RPMI7951 (cell line): ENCODE data around the gene GPC6. TPM values are rescaled to one million over a fixed set of nuclear protein-coding genes. Genes with fewer than 3 reads are reported as not detected.

Experiments used
- DNase-seq: peaks from one replicate; pipeline ENCODE4 v3.0.0-alpha.2; 2012; ENCODE audit warnings: low read depth
- total RNA-seq: library from RNA; depleted of rRNA; stranded (reverse); fragments of >200 nt; shearing (Covaris generic); gene quantifications from 2 replicates; pipeline ENCODE4 v1.2.3, GENCODE V29; 2014

Gene GPC6
- total RNA-seq, 1 experiment from 2014 or later: under 0.01 TPM

DNA sequence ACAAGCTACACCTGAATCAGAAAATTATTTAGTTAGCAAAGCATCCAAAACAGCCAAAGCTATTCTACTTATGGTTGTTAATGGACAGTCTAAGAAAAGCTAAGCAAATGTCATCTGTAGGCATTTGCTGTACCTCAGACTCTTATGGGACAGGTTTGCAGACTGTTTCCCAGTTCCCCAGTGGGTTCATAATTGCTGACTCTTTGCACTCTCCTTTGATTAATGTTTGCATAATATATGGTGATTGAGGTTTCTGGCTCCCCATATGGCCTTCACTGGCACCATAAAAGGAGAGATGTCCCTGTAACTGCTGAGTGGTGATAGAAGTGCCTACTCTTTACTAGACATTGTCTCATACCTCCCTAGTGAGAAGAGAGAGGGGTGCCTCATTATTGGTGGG, 142.1 kb downstream of the GPC6 start:
- no peak for DNase-seq

DNA sequence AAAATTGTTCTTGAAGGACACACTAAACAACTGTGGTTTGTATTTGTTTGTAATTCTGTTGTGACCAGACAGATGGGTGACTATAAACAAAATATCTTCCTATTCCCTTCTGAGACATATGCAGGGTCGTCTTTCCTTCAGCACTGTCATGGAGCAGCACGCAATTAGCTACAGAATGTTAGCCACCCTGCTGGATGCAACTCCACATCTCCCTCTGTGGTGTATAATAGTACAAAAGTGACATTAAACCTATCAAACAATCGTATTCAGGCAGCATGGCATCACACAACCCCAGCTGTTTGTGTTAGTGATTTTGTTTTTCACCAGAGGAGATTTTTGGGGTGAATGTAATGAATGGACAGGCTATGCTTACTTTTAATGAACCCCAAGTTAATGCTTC, 146.2 kb downstream of the GPC6 start:
- no peak for DNase-seq

DNA sequence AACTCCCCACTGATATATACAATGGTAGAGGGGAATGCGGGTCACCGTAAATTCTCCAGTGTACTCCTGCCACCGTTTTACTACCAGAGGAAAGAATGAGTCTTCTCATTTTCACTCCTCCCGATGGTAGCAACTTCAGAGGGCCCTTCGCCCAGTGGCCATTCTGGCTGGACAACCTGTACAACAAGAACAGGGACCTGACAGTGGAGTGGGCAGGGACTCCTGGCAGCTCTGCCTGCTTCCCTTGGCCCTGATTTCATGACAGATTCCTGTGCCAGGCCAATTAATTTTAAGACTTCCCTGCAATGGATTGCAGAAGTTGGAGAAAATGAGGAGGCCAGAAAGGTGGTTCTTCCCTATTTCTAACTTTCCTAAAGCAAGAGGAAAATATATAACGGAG, 148.9 kb downstream of the GPC6 start:
- DNase-seq: no peak

DNA sequence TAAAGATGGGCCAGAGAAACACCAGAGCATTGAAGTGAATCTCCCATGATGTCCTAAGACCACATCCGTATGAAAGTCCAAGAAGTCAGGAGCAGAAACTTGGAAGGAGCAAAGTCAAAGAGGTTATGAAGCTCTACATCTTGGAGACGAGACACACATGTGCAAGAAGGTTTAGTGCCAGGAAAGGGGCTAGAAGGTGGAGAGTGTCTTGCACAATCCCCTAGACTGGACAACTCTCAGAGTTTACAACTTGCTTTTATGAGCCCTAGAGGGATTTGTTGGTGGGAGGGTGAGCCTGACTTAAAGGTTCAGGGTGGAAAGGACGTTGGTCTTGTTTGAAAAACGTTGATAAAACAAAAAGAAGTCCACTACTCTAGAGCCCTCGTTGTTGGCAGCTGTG, 150.6 kb downstream of the GPC6 start:
- DNase-seq: no peak

DNA sequence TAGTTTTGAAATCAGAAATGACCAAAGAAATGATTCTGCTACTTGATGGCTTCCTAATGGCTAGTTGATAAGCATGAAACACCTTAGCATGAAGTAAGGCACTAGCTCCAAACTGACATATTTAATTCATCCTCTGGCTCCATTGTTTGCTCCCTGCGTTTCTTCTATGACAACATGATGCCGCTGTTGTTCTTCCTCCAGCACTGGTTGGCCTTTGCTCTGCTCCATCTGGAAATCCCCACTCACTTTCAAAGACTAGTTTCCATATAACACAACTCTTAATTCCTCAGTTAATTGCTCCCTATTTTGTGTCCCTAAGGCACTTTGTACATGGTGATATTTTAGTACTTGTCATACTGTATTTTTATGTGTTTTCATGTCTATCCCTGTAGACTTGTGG, 151.6 kb downstream of the GPC6 start:
- DNase-seq: no peak

DNA sequence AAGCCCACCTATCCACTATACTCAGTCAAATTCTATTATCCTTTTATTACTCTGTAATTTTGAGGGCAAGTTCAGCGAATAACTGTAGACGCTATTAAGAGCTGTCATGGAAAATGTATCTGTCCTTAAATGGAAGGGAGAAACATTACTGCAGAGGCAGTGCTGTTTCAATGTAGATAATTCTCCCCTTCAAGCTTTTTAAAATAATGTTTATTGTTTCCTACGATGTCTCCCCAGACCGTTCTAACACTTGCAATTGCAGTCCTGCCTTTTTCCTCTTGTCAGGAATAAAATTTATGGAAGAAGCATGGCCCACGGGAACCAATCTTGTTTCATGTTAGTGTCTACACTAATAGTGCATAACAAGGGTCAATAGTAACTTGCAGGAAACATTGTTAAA, 159.5 kb downstream of the GPC6 start:
- no peak for DNase-seq

DNA sequence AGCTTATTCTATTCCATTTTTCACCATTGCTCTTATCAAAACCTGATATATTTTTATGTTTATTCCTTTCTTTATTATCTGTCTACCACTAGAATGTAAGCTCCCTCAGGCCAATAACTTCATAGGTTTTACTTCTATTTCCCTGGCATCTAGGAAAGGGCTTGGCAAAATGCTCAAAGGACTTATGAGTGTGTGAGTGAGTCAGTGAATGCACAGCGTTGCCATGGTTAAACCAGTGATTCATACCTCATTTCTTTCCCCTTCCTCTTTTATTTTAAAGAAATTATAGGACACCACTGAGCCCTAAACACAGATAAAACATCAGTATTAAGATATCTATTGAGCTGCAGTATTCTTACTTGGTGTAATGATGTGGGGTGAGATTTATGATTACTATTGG, 162.1 kb downstream of the GPC6 start:
- no peak for DNase-seq

DNA sequence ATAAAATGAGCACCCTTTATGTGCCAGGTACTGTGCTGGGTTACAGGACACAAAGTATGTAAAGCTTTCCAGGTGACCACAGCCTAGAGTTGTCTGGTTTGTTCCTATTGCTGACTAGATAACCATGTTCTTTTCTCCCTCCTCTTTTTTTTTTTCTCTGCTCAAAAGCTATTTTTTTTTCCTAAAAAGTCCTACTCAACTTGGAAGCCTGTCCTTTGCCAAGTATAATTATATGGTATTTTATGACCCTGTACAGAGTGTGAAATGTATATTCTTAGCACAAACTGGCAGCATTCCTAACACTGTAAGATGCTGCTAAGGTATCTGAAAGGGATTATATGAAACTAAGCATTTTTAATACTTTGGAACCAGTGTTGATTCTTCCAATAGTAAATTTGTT, 171.0 kb downstream of the GPC6 start:
- no peak for DNase-seq

DNA sequence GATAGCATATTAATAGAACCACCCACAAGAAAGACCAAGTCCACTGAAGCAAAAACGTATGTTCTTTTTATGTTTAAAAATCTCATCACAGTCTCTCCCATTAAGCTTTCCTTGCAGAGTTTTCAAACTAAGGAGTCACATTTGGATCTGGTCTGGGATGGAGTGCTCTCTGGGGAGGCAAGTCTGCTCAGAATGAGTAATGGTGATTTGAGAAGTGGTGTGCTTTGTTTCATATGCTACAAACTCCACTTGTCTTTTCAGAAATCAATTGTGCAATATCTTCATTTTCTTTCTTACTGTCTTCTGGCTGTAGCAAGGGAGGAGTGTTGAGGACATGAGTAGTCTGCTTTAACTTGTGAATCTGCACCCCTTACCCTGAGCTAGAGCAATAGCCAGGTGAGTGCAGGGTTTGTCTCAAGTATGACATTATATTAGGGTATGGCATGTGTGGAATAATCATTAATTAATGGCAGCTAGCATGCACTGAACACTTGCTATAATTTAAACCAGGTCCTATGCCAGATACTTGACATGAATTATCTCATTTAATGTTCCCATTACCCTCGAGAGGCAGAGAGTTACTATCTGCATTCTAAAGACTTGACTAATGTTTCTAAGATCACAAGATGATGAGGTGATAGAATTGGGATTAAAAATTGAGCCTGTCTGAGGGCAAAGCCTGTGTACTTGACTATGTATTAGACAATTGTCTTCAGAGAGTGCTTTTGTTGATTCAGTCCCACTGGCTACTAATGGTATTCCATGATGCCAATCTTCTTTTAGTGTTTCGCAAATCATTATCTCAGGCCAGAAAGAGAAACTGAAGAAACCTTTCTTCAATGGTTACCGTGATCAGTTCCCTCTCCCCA, 171.8 kb downstream of the GPC6 start:
- no peak for DNase-seq

DNA sequence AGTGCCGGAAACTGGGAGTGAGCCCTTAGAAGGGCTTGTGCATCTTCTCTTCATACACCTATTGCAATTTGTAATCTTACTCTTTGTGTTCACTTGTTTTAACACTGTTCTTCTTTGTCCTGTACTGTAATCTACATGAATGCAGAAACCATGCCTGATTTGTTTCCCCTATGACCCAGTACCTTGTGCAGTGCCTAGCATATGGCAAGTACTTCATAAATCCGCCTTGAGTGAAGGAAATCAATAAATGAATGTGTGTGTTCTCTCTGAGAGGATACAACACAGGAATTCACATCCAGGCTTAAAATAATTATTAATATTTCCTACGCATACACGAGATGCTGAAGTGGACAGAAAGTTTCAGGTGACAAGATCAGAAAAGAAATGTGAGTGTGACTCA, 172.6 kb downstream of the GPC6 start:
- DNase-seq: no peak

DNA sequence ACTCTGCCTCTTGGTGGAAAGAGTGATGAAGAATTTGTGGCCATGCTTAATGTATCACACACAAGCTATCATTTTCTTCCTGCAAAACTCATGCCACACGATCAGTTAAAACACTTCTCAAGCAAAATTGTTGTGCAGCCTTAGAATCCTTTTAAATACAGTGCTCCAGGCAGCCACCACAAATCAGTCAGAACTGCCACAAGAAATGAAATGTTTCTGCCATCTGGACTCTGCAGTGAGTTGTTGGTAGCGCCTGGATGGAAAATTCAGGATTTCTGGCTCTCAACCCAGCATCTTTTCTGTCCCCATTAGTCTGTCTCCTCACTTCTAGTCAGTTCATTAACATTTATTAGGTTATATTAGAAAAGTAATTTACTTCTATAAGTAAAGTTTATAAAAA, 179.5 kb downstream of the GPC6 start:
- DNase-seq: no peak

DNA sequence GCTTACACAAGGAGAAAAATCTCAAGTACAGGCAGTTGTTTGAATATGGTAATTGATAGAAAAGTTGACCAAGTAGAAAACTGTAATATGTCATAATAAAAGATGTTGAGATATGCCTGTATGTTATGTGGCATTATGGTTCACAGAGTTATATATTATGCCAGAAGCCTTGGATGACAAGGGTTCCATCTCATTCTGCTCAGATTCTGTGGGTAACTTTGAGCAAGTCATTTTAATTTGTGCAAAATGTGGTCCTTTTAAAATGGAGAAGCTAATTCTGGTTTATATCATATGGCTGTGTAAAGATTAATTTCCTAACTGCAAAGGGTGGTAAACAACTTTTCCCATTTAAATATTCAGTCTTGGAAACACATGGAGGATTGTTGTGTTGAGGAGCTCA, 180.9 kb downstream of the GPC6 start:
- DNase-seq: no peak

DNA sequence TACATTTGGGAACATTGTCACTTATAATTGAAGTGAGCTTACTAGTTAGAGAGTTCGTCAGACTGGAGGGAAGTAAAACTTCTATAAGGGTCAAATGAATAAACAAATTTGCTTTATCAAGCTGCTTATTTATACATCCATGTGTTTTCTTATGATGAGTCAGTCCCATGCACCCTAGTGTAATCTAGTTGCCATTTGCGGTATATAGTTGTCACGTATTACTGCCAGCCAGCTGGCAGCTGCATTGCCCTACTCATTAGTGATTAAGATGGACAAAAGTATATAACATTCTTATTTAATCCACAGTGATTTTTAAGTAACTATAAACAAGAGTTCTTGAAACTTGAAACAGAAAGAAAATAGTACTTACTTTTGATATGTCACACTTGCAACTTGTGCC, 182.4 kb downstream of the GPC6 start:
- DNase-seq: no peak

DNA sequence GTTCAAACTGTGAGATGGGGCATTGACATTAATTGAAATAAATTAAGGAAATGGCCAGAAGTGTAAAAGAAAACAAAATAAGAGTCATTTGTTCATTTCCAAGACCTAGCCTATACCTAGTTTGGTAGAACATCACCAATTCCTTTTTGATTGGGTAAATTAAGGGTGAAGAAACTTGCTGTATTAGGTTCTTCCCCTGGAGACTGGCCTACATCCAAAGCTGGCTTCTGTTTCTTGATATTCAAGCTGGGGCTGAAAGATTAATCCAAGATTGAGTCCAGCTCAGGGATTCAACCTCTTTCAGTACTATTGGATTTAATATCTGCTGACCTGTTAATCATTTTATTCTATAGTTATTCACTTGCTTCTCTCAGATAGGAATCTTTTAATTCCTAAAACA, 183.2 kb downstream of the GPC6 start:
- no peak for DNase-seq

DNA sequence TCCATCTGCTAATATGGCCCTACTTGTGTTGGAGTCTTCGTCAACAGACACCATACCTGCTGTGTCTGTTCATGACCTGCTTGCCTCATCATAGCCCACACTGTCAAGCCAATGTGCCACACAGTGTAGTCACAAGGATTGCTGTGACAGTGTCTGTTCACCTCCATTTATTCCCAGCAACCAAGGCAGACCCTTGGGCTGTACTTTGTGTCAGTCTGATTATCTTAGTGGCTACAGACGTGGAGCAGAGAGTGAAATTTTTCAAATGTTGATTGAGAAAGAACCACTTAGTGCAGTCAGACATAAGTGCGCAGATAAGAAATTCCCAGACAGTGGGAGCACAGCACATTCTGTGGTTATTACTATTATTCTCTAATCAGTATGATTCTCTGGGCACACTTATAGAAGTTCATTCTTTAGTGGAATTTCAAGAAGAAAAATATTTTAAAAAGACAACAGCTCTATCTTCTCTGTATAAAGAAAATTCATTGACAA, 184.6 kb downstream of the GPC6 start:
- DNase-seq: no peak

DNA sequence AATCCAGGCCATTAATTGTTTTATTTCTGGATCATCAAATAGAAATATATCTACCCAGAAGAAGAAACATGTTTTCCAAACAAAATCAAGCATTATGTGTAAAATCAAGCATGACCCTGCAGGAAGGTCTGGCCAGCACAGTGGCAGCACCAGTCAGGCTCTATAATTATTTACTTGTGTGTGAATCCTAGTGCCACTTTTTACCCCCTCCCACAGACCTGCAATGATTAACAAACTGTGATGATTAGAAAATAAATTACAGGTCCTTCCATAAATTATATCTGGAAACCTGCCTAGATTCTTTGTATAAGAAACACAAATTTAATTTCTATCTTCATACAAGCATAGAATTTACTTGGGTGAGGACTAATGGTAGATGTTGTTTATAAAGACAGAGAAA, 186.1 kb downstream of the GPC6 start:
- no peak for DNase-seq

DNA sequence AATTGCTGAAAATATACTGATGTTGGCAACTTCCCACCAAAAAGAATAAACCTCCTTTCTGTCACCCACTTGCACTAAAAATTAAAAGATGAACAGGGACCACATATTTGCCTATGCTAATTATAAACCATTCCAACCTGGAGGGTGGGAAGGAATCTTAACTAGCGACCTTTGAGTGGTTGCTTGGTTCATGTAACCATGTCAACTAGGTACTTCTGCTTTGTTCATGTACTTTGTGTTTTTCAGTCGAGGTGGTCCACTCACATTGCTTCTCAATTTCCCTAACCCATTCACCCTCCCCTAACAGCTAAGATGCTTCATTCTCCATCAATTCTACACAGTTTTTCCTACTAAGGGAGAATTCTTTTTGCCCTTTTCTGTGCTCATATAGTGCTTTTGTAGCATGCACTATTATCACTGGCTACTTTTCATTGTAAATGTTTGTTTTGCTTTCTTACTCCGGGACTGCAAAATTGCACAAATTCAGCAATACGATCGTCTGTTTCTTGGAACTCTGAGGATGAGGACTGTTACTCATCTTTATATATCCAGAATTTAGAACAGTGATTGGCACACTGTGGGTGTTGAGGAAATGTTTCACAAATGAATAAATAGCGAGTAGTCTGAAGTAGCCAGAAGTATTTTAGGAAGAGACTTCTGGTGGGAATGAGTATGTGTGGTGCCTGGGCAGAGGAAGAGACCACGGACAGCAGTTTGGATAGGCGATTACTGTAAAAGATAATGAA, 187.5 kb downstream of the GPC6 start:
- no peak for DNase-seq

DNA sequence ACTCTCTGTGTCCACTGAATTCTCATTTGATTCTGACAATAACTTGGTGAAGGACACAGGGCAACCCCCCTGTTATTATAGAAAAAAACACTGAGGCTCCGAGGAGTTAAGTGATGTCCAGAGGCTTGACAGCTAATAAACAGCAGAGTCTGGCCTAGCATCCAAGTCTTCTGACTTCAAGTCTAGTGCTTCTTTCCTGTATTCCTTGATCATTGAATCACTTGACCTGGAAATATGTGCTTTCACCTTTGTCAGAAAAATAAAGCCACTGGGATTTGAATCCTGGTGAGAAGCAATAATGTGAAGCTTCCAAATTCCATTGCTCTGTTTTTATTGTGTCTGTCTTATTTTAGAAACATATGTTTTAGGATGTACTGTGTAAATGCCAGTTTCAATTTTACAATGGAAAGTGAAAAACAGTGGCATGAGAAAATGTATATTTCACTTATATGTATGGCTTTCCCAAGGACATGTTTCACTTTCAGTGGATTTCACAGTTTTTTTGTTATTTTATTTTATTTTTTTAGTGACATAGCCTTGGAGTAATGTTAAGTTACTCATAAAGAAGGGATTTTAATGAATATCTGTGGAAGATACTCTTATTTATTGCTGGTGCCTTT, 190.2 kb downstream of the GPC6 start:
- no peak for DNase-seq

DNA sequence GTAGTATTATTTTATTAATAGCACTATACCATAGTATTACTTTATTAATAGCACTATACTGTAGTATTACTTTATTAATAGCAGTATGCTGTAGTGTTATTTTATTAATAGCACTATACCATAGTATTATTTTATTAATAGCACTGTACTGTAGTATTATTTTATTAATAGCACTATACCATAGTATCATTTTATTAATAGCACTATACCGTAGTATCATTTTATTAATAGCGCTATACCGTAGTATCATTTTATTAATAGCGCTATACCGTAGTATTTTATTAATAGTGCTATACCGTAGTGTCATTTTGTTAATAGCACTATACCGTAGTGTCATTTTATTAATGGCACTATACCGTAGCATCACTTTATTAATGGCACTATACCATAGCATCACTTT, 191.8 kb downstream of the GPC6 start:
- no peak for DNase-seq

DNA sequence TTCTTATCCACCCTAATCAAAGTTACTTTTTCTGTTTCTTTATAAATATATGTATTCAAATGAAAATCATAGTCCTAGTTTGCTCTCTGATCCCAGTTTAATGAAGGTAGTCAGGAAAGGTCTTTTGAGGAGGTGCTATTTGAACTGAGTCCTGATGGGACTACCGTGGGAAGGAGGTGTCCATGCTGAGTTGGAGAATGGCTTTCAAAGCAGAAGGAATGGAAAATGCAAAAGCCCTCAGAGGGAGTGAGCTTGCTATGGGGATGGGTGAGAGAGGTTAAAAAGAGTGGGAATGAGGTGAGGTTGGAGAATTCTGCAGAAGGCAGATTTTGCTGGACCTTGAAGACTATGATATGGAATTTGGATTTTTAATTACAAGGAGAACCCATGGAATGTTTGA, 193.6 kb downstream of the GPC6 start:
- no peak for DNase-seq

DNA sequence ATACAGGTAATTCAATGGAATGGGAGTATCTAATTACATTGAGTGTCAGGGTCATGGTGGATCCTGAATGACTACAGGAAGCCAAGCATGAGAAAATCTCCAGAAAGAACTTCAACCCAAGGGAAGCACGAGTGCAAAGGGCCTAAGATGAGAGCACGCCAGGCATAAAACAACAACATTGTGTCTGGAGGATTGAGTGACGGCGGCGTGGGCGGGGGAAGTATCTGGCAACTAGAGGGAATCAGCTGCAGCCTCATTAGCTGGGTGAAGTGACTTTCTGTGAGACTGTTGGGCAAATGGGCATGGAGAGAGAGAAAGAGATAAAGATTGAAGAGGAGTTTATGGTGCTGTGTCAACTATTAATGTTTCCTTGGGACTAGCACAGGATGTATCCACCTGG, 194.3 kb downstream of the GPC6 start:
- no peak for DNase-seq

DNA sequence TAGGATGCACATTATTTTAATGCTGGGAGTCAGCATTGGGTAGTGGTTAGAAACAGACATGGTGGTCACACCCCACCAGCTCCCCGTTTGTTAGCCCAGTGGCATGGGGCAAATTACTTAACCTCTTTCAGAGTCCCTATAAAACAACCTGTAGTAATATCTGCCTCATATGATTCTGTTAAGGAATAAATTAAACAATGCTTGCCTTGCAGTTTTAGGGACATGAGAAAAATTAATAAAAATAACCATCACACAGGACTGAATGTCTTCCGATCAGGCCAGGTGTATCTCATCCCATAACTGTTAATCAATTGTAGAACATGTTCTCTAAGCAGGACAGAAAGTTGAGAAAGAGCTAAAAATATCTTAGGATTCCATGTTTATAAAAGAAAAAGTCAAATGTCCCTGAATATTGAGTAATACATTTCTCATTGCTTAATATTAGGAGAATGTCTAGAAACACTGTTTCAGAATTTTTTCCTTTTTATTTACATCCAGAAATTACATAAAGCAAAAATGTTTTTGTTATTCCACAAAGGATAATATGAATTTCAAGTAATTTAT, 196.5 kb downstream of the GPC6 start:
- DNase-seq: no peak
